Astrocyte of the cerebellum (primary cell): ENCODE results near the gene MAP3K20.

ENCODE experiments used
- DNase-seq: peaks from one replicate; pipeline ENCODE4 v3.0.0-alpha.2; 2011; ENCODE audit warnings: low read depth
- H3K4me3 ChIP-seq: 2 replicates; pipeline ENCODE4 v1.5.1; 2011; ENCODE audit warnings: mild to moderate bottlenecking, low read depth, low read length, moderate library complexity
- CTCF ChIP-seq: IDR thresholded peaks from 2 replicates; pipeline ENCODE4 v1.5.1; 2012; ENCODE audit warnings: low read length, low read depth, moderate library complexity, mild to moderate bottlenecking; ENCODE audit errors: missing control alignments
- in situ Hi-C: cut with HindIII; loops from 2 replicates; pipeline ENCODE4 v1.10.0; 2017; ENCODE audit warnings: low sequenced_read_pairs

MAP3K20 gene

DNA sequence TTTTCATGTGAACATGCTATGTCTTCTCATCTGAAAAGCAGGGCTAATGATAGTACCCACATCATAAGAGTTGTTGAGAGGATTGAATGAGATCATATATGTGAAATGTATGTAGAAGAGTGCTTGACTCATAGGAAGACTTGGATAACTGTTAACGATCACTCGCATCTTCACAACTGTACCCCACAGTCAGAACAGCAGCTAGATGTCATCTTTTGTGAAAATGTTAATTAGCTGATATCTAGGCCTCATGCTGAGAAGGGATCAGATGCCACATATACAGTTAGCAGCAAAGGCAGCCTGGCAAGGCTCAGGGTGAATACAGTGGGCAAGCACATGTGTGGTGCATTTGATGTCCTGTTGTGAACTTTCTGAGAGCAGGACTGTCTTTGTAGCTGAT lies 24.2 kb downstream of the MAP3K20 start:
- in situ Hi-C loops, result no loop called here
- no peak for TF ChIP-seq CTCF
- H3K4me3 ChIP-seq, result no peak overlapping the region
- no peak for DNase-seq

DNA sequence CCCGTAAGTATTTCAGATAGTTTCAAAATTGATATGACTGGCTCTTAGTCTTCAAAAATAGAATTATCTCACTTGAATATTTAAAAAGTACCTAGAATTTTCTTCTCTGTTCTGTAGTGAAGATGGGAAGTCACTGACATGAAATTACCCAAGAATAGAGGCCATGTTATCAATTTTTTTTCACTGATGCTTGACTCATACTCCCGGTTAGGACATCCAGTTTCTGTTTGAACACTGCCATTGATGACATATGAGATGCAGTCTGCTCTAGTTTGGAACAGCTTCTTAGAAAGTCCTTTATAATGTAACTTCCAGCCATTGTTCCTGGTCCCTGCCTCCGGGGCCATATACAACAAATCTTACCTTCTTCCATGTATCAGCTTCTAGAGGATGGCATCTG lies 26.0 kb downstream of the MAP3K20 start:
- TF ChIP-seq CTCF, result no peak
- in situ Hi-C loops, result no loop called here
- no peak for DNase-seq
- no peak overlapping the region for H3K4me3 ChIP-seq

DNA sequence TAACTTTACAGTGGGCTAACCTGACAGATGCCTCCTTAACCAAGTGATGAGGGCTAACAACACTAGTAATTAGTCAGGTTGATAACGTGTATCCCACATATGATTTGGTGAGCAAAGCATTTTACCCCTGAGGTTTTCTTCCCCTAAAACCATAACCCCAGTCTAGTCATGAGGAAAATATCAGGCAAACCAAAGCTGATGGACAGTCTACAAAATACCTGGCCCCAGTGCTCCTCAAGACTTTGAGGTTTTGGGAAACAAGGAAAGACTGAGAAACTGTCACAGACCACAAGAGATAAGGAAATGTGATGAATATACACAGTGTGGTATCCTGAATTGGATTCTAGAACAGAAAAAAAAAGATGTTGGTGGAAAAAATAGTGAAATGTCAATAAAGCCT lies 28.5 kb downstream of the MAP3K20 start:
- H3K4me3 ChIP-seq, result no peak overlapping the region
- DNase-seq, result no peak
- in situ Hi-C loops, result no loop called here
- TF ChIP-seq CTCF, result no peak

DNA sequence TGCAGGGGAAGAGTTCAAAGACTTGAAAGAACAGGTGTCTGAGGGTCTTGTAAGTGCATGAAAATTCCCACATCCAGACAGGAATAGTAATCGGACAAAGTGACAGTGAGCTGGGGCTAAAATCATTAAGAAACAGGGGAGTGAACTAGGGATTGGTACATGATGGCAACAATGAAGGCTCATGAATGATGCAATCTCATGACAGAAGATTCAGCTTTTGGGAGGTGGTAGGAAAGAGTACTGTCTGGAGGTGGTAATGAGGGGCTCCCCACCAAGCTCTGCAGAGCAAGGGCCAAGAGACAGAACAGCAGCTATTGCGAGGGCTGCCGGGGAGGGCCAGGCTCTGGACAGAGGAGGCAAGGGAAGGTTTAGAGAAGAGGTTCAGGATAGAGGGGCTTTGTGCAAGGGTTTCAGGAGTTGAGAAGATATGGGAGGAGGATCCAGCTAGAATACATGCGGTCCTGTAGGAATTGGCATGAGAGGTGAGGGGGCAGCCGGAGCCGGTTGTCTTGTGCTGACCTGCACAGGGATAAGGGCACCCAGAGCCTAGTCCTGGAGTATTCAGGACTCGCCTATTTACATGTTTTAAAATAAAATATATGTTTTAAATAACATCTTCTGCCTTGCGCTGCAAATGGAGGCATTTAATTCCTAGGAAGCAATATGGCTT lies 31.4 kb downstream of the MAP3K20 start:
- no peak overlapping the region for H3K4me3 ChIP-seq
- in situ Hi-C loops, result no loop called here
- no peak for TF ChIP-seq CTCF
- no peak for DNase-seq

- in situ Hi-C loops, result no loop called here
- H3K4me3 ChIP-seq, result no peak overlapping the region
- DNase-seq, result no peak
- no peak for TF ChIP-seq CTCF
Observed at GRCh38 chr2:173107629-173108022, 32.0 kb downstream of the MAP3K20 start.

GRCh38 chr2:173109253-173110188 lies 33.9 kb downstream of the MAP3K20 start:
- DNase-seq, result peak; percentile 73
- no peak overlapping the region for H3K4me3 ChIP-seq
- no peak for TF ChIP-seq CTCF
- in situ Hi-C loops, result no loop called here
